Brain microvascular endothelial cell (primary cell): Measurements from ENCODE around the gene PPP2R5A.

Experiments
- DNase-seq: peaks from one replicate; pipeline ENCODE4 v3.0.0-alpha.2; 2020
- H3K27ac ChIP-seq: fragments of 250-450 bp; sonication (Bioruptor Pico); 2 replicates; pipeline ENCODE4 v1.5.1; 2020; ENCODE audit warnings: mild to moderate bottlenecking, moderate library complexity
- H3K27me3 ChIP-seq: fragments of 250-450 bp; sonication (Bioruptor Pico); replicated peaks from 2 replicates; pipeline ENCODE4 v1.5.1; 2020; ENCODE audit warnings: mild to moderate bottlenecking
- H3K36me3 ChIP-seq: fragments of 250-450 bp; sonication (Bioruptor Pico); replicated peaks from 2 replicates; pipeline ENCODE4 v1.5.1; 2020; ENCODE audit warnings: mild to moderate bottlenecking
- H3K4me3 ChIP-seq: 2 replicates; pipeline ENCODE4 v1.5.1; 2011; ENCODE audit warnings: low read depth, mild to moderate bottlenecking, control low read depth, low read length, moderate library complexity
- in situ Hi-C: cut with HindIII; loops from 2 replicates; pipeline ENCODE4 v1.10.0; 2017; ENCODE audit warnings: low sequenced_read_pairs, low pct_ligation_motif_present
- TF ChIP-seq, protein P1 (sequence below): IDR thresholded peaks from 2 replicates; pipeline ENCODE4 v1.5.1; 2011; ENCODE audit warnings: low read depth, mild to moderate bottlenecking, moderate library complexity, low read length, control low read depth, inconsistent platforms; ENCODE audit errors: missing control alignments

The PPP2R5A gene

GRCh38 chr1:212344905-212345304, 59.7 kb downstream of the PPP2R5A start:
- Histone ChIP-seq H3K4me3 (no peak overlapping the region), H3K36me3 (no peaks in the 10 kb centered on the region), H3K27ac (no peak overlapping the region), H3K27me3 (no peaks in the 10 kb centered on the region)
- TF ChIP-seq, protein P1, sequence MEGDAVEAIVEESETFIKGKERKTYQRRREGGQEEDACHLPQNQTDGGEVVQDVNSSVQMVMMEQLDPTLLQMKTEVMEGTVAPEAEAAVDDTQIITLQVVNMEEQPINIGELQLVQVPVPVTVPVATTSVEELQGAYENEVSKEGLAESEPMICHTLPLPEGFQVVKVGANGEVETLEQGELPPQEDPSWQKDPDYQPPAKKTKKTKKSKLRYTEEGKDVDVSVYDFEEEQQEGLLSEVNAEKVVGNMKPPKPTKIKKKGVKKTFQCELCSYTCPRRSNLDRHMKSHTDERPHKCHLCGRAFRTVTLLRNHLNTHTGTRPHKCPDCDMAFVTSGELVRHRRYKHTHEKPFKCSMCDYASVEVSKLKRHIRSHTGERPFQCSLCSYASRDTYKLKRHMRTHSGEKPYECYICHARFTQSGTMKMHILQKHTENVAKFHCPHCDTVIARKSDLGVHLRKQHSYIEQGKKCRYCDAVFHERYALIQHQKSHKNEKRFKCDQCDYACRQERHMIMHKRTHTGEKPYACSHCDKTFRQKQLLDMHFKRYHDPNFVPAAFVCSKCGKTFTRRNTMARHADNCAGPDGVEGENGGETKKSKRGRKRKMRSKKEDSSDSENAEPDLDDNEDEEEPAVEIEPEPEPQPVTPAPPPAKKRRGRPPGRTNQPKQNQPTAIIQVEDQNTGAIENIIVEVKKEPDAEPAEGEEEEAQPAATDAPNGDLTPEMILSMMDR = no peak
- no peak for DNase-seq
- in situ Hi-C loops = no loop called here

DNA sequence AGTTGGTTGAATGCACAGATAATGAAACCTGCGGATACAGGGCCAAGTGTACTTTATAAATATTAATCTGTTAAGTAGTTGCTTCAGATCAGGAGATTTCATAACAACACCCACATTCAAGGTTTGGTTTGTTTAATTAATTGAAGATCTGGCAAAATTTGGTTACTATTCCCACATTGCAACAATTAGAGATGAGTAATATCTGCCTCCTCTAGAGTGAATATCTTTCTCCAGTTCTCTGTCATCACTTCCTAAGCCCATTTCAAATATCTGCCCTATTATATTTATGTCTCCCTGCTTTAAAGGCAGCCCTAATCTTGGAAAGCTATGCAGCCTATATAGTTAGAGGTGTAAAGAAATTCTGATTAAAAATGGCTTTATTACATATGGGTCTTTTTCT, 61.4 kb downstream of the PPP2R5A start:
- no peak for DNase-seq
- Histone ChIP-seq H3K36me3 (no peaks in the 10 kb centered on the region), H3K27me3 (no peaks in the 10 kb centered on the region), H3K27ac (no peak overlapping the region), H3K4me3 (no peak overlapping the region)
- TF ChIP-seq, protein P1 = no peak
- in situ Hi-C loops = no loop called here

DNA sequence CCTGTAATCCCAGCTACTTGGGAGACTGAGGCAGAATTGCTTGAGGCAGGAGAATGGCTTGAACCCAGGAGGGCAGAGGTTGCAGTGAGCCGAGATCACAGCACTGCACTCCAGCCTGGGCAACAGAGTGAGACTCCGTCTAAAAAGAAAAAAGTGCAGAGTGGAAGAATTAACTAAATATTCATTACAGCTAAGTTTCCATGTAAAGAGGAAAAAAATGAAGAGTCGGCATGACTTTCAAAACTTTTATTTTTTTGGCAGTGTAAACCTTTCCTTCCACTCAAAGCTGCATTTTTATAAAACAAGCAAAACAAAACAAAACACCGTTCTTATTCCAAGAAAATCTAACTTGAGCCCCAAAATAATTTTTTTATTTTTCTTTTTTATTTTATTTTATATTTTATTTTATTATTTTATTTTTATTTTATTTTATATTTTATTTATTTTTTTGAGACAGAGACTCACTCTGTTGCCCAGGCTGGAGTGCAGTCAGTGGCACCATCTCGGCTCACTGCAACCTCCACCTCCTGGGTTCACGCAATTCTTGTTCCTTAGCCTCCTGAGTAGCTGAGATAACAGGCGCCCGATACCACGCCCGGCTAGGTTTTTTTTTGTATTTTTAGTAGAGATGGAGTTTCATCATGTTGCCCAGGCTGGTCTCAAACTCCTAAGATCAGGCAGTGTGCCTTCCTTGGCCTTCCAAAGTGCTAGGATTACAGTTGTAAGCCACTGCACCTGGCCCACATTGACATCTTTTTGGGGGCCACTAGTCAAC, 66.6 kb downstream of the PPP2R5A start:
- in situ Hi-C loops = no loop called here
- DNase-seq = no peak
- Histone ChIP-seq H3K4me3 (no peak overlapping the region), H3K27me3 (no peaks in the 10 kb centered on the region), H3K36me3 (peaks cover 6% of the 10 kb centered on the region), H3K27ac (no peak overlapping the region)
- TF ChIP-seq, protein P1 = no peak

GRCh38 chr1:212353181-212353580, 68.0 kb downstream of the PPP2R5A start:
- Histone ChIP-seq H3K4me3 (no peak overlapping the region), H3K27me3 (no peaks in the 10 kb centered on the region), H3K36me3 (peaks cover 8% of the 10 kb centered on the region), H3K27ac (no peak overlapping the region)
- TF ChIP-seq, protein P1 = no peak
- DNase-seq = no peak
- in situ Hi-C loops = no loop called here

DNA sequence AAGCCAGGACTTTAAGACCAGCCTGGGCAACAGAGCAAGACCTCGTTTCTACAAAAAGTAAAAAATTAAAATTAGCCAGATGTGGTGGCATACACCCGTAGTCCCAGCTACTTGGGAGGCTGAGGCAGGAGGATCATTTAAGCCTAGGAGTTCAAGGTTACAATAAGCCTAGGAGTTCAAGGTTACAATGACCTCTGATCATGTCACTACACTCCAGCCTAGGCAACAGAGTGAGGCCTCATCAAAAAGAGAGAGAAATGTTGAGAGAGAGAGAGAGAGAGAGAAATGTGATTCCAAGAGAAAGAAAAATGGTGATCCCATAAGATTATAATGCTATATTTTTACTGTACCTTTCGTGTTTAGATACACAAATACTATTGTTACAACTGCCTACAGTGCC, 69.3 kb downstream of the PPP2R5A start:
- Histone ChIP-seq H3K27ac (no peak overlapping the region), H3K36me3 (peaks cover 8% of the 10 kb centered on the region), H3K4me3 (no peak overlapping the region), H3K27me3 (no peaks in the 10 kb centered on the region)
- DNase-seq = no peak
- TF ChIP-seq, protein P1 = no peak
- in situ Hi-C loops = no loop called here
